Neural cell (in vitro differentiated cells): ENCODE data around the gene GET3. TPM values are rescaled to one million over a fixed set of nuclear protein-coding genes. Genes with fewer than 3 reads are reported as not detected.

Experiments
- H2AFZ ChIP-seq: fragments of 200-600, 300-800 bp; sonication (generic), shearing (Covaris generic); 2 replicates; pipeline ENCODE4 v1.6.0; 2014; ENCODE audit warnings: low read depth, mild to moderate bottlenecking, antibody characterized with exemption, low read length, moderate library complexity
- H3F3A ChIP-seq: fragments of 200-600 bp; shearing (Covaris generic); 2 replicates; pipeline ENCODE4 v1.6.1; 2016; ENCODE audit warnings: mild to moderate bottlenecking, moderate library complexity, mixed read lengths, antibody characterized with exemption, low read length; ENCODE audit not compliant: insufficient read depth, poor library complexity, severe bottlenecking
- H3K27ac ChIP-seq: fragments of 200-600, 300-800 bp; sonication (generic), shearing (Covaris generic); 2 replicates; pipeline ENCODE4 v1.5.1; 2014; ENCODE audit warnings: mild to moderate bottlenecking, low read length, moderate library complexity
- H3K27me3 ChIP-seq: fragments of 300-800, 200-600 bp; sonication (generic), shearing (Covaris generic); 2 replicates; pipeline ENCODE4 v1.6.0; 2014; ENCODE audit warnings: mild to moderate bottlenecking, low read depth, low read length, moderate library complexity; ENCODE audit not compliant: insufficient read depth
- H3K36me3 ChIP-seq: fragments of 300-800, 200-600 bp; sonication (generic), shearing (Covaris generic); 2 replicates; pipeline ENCODE4 v1.5.1; 2014; ENCODE audit warnings: mild to moderate bottlenecking, antibody characterized with exemption, low read length, moderate library complexity; ENCODE audit not compliant: insufficient read depth
- H3K4me2 ChIP-seq: fragments of 300-800, 200-600 bp; sonication (generic), shearing (Covaris generic); 2 replicates; pipeline ENCODE4 v1.6.0; 2014; ENCODE audit warnings: mild to moderate bottlenecking, low read length
- H3K4me3 ChIP-seq: fragments of 300-800, 200-600 bp; sonication (generic), shearing (Covaris generic); 2 replicates; pipeline ENCODE4 v1.5.1; 2014; ENCODE audit warnings: mild to moderate bottlenecking, low read length, moderate library complexity
- H3K79me2 ChIP-seq: fragments of 200-600 bp; shearing (Covaris generic); replicated peaks from 2 replicates; pipeline ENCODE4 v1.6.0; 2014; ENCODE audit warnings: mild to moderate bottlenecking, low read length, moderate library complexity; ENCODE audit not compliant: insufficient read depth
- H3K9ac ChIP-seq: fragments of 300-800, 200-600 bp; sonication (generic), shearing (Covaris generic); 2 replicates; pipeline ENCODE4 v1.6.1; 2016; ENCODE audit warnings: mild to moderate bottlenecking, low read length, mixed read lengths
- H3K9me2 ChIP-seq: fragments of 200-600 bp; shearing (Covaris generic); 2 replicates; pipeline ENCODE4 v1.6.1; 2016; ENCODE audit warnings: mild to moderate bottlenecking, low read length, mixed read lengths; ENCODE audit not compliant: insufficient read depth
- H3K9me3 ChIP-seq: fragments of 200-600, 300-800 bp; sonication (generic), shearing (Covaris generic); 2 replicates; pipeline ENCODE4 v1.6.1; 2016; ENCODE audit warnings: mild to moderate bottlenecking, mixed run types, low read length, moderate library complexity, mixed read lengths
- H4K20me1 ChIP-seq: fragments of 200-600 bp; shearing (Covaris generic); 2 replicates; pipeline ENCODE4 v1.6.1; 2016; ENCODE audit warnings: mild to moderate bottlenecking, mixed run types; ENCODE audit not compliant: insufficient read depth
- CTCF ChIP-seq: fragments of 450-650 bp; IDR thresholded peaks from 2 replicates; pipeline ENCODE4 v1.5.1; 2014; ENCODE audit warnings: antibody characterized with exemption, mild to moderate bottlenecking, moderate library complexity; ENCODE audit not compliant: poor library complexity, severe bottlenecking
- EP300 ChIP-seq: fragments of 450-650 bp; conservative IDR thresholded peaks from 2 replicates; pipeline ENCODE4 v1.6.1; 2014; ENCODE audit warnings: antibody characterized with exemption, mild to moderate bottlenecking, moderate library complexity; ENCODE audit not compliant: poor library complexity, severe bottlenecking
- EZH2 ChIP-seq: fragments of 200-600, 300-800 bp; shearing (Covaris generic), sonication (generic); IDR thresholded peaks from 2 replicates; pipeline ENCODE4 v1.6.1; 2014; ENCODE audit warnings: antibody characterized with exemption, low read length, borderline replicate concordance, mild to moderate bottlenecking; ENCODE audit not compliant: insufficient read depth, poor library complexity, severe bottlenecking
- MXI1 ChIP-seq: fragments of 450-650 bp; conservative IDR thresholded peaks from 2 replicates; pipeline ENCODE4 v1.6.1; 2014; ENCODE audit warnings: antibody characterized with exemption, mild to moderate bottlenecking; ENCODE audit not compliant: poor library complexity, severe bottlenecking
- POLR2AphosphoS5 ChIP-seq: IDR thresholded peaks from 2 replicates; pipeline ENCODE4 v1.6.1; 2012
- RAD21 ChIP-seq: fragments of 450-650 bp; conservative IDR thresholded peaks from 2 replicates; pipeline ENCODE4 v1.6.1; 2014; ENCODE audit warnings: antibody characterized with exemption, mild to moderate bottlenecking, moderate library complexity
- REST ChIP-seq: IDR thresholded peaks from 2 replicates; pipeline ENCODE4 v1.6.1; 2012; ENCODE audit warnings: borderline replicate concordance
- SMC3 ChIP-seq: fragments of 450-650 bp; conservative IDR thresholded peaks from 2 replicates; pipeline ENCODE4 v1.6.1; 2014; ENCODE audit warnings: antibody characterized with exemption, mild to moderate bottlenecking, moderate library complexity; ENCODE audit not compliant: poor library complexity
- TAF1 ChIP-seq: IDR thresholded peaks from 2 replicates; pipeline ENCODE4 v1.6.1; 2012; ENCODE audit warnings: low read depth
- polyA plus RNA-seq: library from polyadenylated mRNA; depleted of rRNA; stranded (reverse); fragments of >200 nt; gene quantifications from 2 replicates; pipeline ENCODE4 v1.2.3, GENCODE V29; 2014

GET3 gene
- polyA plus RNA-seq, 1 donor from 2014 or later = 89.6 TPM

GRCh38 chr19:12708641-12709040, 28.7 kb upstream of the GET3 start:
- Histone ChIP-seq H3K79me2 (no peaks in the 10 kb centered on the region), H3K27ac (no peak overlapping the region), H3K27me3 (no peaks in the 10 kb centered on the region), H3K36me3 (peaks cover 5% of the 10 kb centered on the region), H3F3A (no peaks in the 10 kb centered on the region), H3K4me2 (no peak overlapping the region), H2AFZ (no peak overlapping the region), H3K9ac (no peak overlapping the region), H3K9me3 (no peaks in the 10 kb centered on the region), H3K4me3 (no peak overlapping the region), H3K9me2 (no peaks in the 10 kb centered on the region), H4K20me1 (no peaks in the 10 kb centered on the region)
- TF ChIP-seq RAD21 (no peak), CTCF (no peak), SMC3 (no peak)

GRCh38 chr19:12711187-12711586, 26.1 kb upstream of the GET3 start:
- Histone ChIP-seq H3K9ac (no peak overlapping the region), H3K4me3 (no peak overlapping the region), H3K36me3 (peaks cover 5% of the 10 kb centered on the region), H3F3A (no peaks in the 10 kb centered on the region), H3K27me3 (no peaks in the 10 kb centered on the region), H3K27ac (no peak overlapping the region), H3K79me2 (no peaks in the 10 kb centered on the region), H3K9me3 (no peaks in the 10 kb centered on the region), H3K9me2 (no peaks in the 10 kb centered on the region), H4K20me1 (no peaks in the 10 kb centered on the region), H2AFZ (no peak overlapping the region), H3K4me2 (no peak overlapping the region)
- TF ChIP-seq RAD21 = no peak
- no peak for TF ChIP-seq SMC3
- no peak for TF ChIP-seq POLR2AphosphoS5
- no peak for TF ChIP-seq MXI1
- TF ChIP-seq EP300 = no peak
- TF ChIP-seq CTCF = no peak
- no peak for TF ChIP-seq REST
- no peak for TF ChIP-seq TAF1
- TF ChIP-seq EZH2 = no peak
